ENCODE results near the gene TMEM72.

The TMEM72 gene

GRCh38 chr10:44962870-44963738 is 52.0 kb downstream of the TMEM72 start:
- no peak overlapping the region for H3K4me3 ChIP-seq (ENCODE audit: low read depth, low read length)
- DNase-seq (ENCODE audit: low read depth): no peak

GRCh38 chr10:44963772-44964633 is 52.9 kb downstream of the TMEM72 start:
- DNase-seq (ENCODE audit: low read depth): no peak
- no peak overlapping the region for H3K4me3 ChIP-seq (ENCODE audit: low read depth, low read length)
- in situ Hi-C loops (cut with HindIII; ENCODE audit: low sequenced_read_pairs): loop anchor here (5.0 kb wide), 1 partner anchor 38 kb away; the partner anchor contains the start of gene ZNF22
- no peak for TF ChIP-seq CTCF (IDR thresholded peaks at IDR 0.05; ENCODE audit: low read depth, low read length, missing control alignments)

More at GRCh38 chr10:44962870-44963738, 52.0 kb downstream of the TMEM72 start:
- in situ Hi-C loops (cut with HindIII; ENCODE audit: low sequenced_read_pairs): loop anchor here (5.0 kb wide), 1 partner anchor 39 kb away; the partner anchor contains the start of gene ZNF22
- TF ChIP-seq CTCF (IDR thresholded peaks at IDR 0.05; ENCODE audit: low read depth, low read length, missing control alignments): peak; percentile 29

- in situ Hi-C loops (cut with HindIII; ENCODE audit: low sequenced_read_pairs): no loop called here
- DNase-seq (ENCODE audit: low read depth): no peak
- no peak overlapping the region for H3K4me3 ChIP-seq (ENCODE audit: low read depth, low read length)
- no peak for TF ChIP-seq CTCF (IDR thresholded peaks at IDR 0.05; ENCODE audit: low read depth, low read length, missing control alignments)
These were observed 54.0 kb downstream of the TMEM72 start for GRCh38 chr10:44965104-44965503.

- H3K4me3 ChIP-seq (ENCODE audit: low read depth, low read length): no peak overlapping the region
- in situ Hi-C loops (cut with HindIII; ENCODE audit: low sequenced_read_pairs): no loop called here
- no peak for DNase-seq (ENCODE audit: low read depth)
- TF ChIP-seq CTCF (IDR thresholded peaks at IDR 0.05; ENCODE audit: low read depth, low read length, missing control alignments): no peak
These were observed 54.5 kb downstream of the TMEM72 start for GRCh38 chr10:44965651-44966097.

GRCh38 chr10:44966129-44966815 is 55.1 kb downstream of the TMEM72 start:
- in situ Hi-C loops (cut with HindIII; ENCODE audit: low sequenced_read_pairs): no loop called here
- TF ChIP-seq CTCF (IDR thresholded peaks at IDR 0.05; ENCODE audit: low read depth, low read length, missing control alignments): no peak
- no peak for DNase-seq (ENCODE audit: low read depth)
- no peak overlapping the region for H3K4me3 ChIP-seq (ENCODE audit: low read depth, low read length)

Measured in astrocyte of the cerebellum (primary cell).